PC-9 (cell line): ENCODE data around the gene KCNJ15. TPM values are rescaled to one million over a fixed set of nuclear protein-coding genes. Genes with fewer than 3 reads are reported as not detected.

Experiments
- BruUV-seq: library from RNA; stranded (reverse); fragments of 400-500 nt; replicated peaks from 2 replicates; lab custom pipeline; 2021; lab: Mats Ljungman, UMichigan
- CTCF ChIA-PET: fragments of 300-600 bp; sonication (Branson Sonifier 250); formaldehyde crosslinking; loops from one replicate; lab custom pipeline; 2022; ENCODE audit warnings: antibody characterized with exemption; lab: Charles Lee
- POLR2A ChIA-PET: fragments of 300-600 bp; sonication (Branson Sonifier 250); formaldehyde crosslinking; loops from one replicate; lab custom pipeline; 2022; ENCODE audit warnings: antibody characterized with exemption; ENCODE audit not compliant: unreplicated experiment; lab: Charles Lee
- DNase-seq, 2 experiments: peaks; one replicate each; pipeline versions ENCODE4 v3.0.0 to v3.0.0-alpha.2; 2015 to 2022; ENCODE audit warnings: mixed read lengths in 1 of 2
- H2AFZ ChIP-seq: fragments of 200-600 bp; sonication (generic); 2 replicates; pipeline ENCODE4 v1.8.1; 2017; ENCODE audit warnings: antibody characterized with exemption
- H3F3A ChIP-seq: fragments of 200-600 bp; sonication (generic); 2 replicates; pipeline ENCODE4 v1.8.1; 2017; ENCODE audit warnings: antibody characterized with exemption, mild to moderate bottlenecking, low read depth; ENCODE audit not compliant: insufficient read depth
- H3K27ac ChIP-seq: fragments of 200-600 bp; sonication (generic); 2 replicates; pipeline ENCODE4 v1.6.1; 2016; ENCODE audit warnings: mixed run types
- H3K27me3 ChIP-seq: fragments of 200-600 bp; sonication (generic); 2 replicates; pipeline ENCODE4 v1.6.1; 2016; ENCODE audit warnings: low read depth, mixed run types; ENCODE audit not compliant: insufficient read depth
- H3K36me3 ChIP-seq: fragments of 200-600 bp; sonication (generic); 2 replicates; pipeline ENCODE4 v1.6.1; 2016; ENCODE audit warnings: low read depth, mixed run types
- H3K4me1 ChIP-seq: fragments of 200-600 bp; sonication (generic); replicated peaks from 2 replicates; pipeline ENCODE4 v1.6.1; 2016; ENCODE audit warnings: mixed run types; ENCODE audit not compliant: insufficient read depth
- H3K4me2 ChIP-seq: fragments of 200-600 bp; sonication (generic); 2 replicates; pipeline ENCODE4 v1.6.1; 2017; ENCODE audit warnings: mixed run types
- H3K4me3 ChIP-seq: fragments of 200-600 bp; sonication (generic); 2 replicates; pipeline ENCODE4 v1.6.1; 2016; ENCODE audit warnings: mixed run types
- H3K79me2 ChIP-seq: fragments of 200-600 bp; sonication (generic); 2 replicates; pipeline ENCODE4 v1.6.1; 2017; ENCODE audit warnings: low read depth, mixed run types
- H3K9me2 ChIP-seq: fragments of 200-600 bp; sonication (generic); 2 replicates; pipeline ENCODE4 v1.8.1; 2017; ENCODE audit warnings: mild to moderate bottlenecking; ENCODE audit not compliant: insufficient read depth
- H3K9me3 ChIP-seq: fragments of 200-600 bp; sonication (generic); 2 replicates; pipeline ENCODE4 v1.8.1; 2016; ENCODE audit warnings: low read depth; ENCODE audit not compliant: insufficient read depth
- H4K20me1 ChIP-seq: fragments of 200-600 bp; sonication (generic); 2 replicates; pipeline ENCODE4 v1.8.1; 2017; ENCODE audit not compliant: insufficient read depth
- CTCF ChIP-seq: fragments of 200-600 bp; sonication (generic); conservative IDR thresholded peaks from 2 replicates; pipeline ENCODE4 v1.6.1; 2017; ENCODE audit warnings: mixed run types, antibody characterized with exemption, mild to moderate bottlenecking, moderate library complexity
- EZH2 ChIP-seq: fragments of 200-600 bp; sonication (generic); IDR thresholded peaks from 2 replicates; pipeline ENCODE4 v1.8.0; 2017; ENCODE audit warnings: antibody characterized with exemption, low read depth
- intact Hi-C: fragments of 100-400 bp; cut with micrococcal nuclease; formaldehyde crosslinking; loops from one replicate; pipeline ENCODE4 v1.10.0; 2022; ENCODE audit not compliant: unreplicated experiment
- total RNA-seq: library from RNA; stranded (reverse); gene quantifications from 2 replicates; pipeline ENCODE4 v1.2.3, GENCODE V29; 2021

Gene KCNJ15
- total RNA-seq, 1 experiment from 2014 or later, result not detected

DNA sequence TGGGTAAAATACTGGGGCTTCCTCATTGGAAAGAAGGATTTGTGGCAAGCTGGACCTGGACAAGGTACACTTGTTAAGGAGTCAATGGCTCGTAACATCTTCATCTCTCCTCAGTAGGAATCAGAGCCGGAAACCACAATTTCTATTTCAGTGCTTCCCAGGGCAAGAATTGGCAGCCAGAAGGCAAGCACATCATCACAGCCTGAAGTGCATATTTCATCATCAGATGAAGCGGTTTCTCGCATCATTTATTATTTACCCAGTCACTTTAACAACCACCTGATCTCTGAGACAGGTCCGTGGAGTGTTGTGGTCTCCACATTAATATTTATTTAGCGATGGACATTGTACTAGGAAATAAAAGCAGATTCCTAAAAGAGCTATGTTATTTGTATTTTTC, 55.0 kb downstream of the KCNJ15 start:
- Histone ChIP-seq H3K36me3 (no peaks in the 10 kb centered on the region), H3K4me2 (no peak overlapping the region), H3K4me1 (no peaks in the 10 kb centered on the region), H3K9me2 (no peaks in the 10 kb centered on the region), H3K79me2 (no peaks in the 10 kb centered on the region), H3K9me3 (no peaks in the 10 kb centered on the region), H3F3A (no peaks in the 10 kb centered on the region), H4K20me1 (no peaks in the 10 kb centered on the region), H3K27me3 (peaks cover 24% of the 10 kb centered on the region; the same call in 1 of the 2 replicates), H3K27ac (no peak overlapping the region), H2AFZ (no peak overlapping the region), H3K4me3 (no peak overlapping the region)
- intact Hi-C loops, result no loop called here
- TF ChIP-seq CTCF, result no peak
- TF ChIP-seq EZH2, result no peak
- ChIA-PET CTCF (no interaction called here), POLR2A (no interaction called here)
- no TSS peak for BruUV-seq
- DNase-seq, result no peak

DNA sequence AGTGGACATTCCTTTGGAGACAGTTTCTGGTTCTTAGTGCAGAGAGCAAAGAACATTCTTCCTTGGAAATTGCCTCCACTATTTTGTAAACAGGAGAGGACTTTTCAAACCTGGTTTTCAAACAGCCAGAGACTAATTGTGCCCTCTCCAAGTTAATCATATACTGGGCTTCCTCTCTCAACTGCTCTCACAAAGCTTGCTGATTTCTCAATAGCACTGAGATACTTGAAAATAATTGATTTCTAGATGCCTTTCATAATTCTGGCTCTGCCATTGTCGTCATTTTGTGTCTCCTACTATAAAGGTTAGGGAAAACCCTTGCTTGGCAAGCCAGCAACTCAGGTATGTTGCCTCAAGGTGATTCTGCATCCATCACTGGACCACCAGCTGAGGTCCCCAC, 56.0 kb downstream of the KCNJ15 start:
- Histone ChIP-seq H3K4me2 (no peak overlapping the region), H2AFZ (no peak overlapping the region), H4K20me1 (no peaks in the 10 kb centered on the region), H3K27ac (no peak overlapping the region), H3K4me3 (no peak overlapping the region), H3F3A (no peaks in the 10 kb centered on the region), H3K9me2 (no peaks in the 10 kb centered on the region), H3K36me3 (no peaks in the 10 kb centered on the region), H3K4me1 (no peaks in the 10 kb centered on the region), H3K79me2 (no peaks in the 10 kb centered on the region), H3K27me3 (peaks cover 24% of the 10 kb centered on the region; the same call in 1 of the 2 replicates), H3K9me3 (no peaks in the 10 kb centered on the region)
- TF ChIP-seq EZH2, result no peak
- no peak for TF ChIP-seq CTCF
- ChIA-PET POLR2A (no interaction called here), CTCF (no interaction called here)
- DNase-seq, result no peak
- intact Hi-C loops, result no loop called here
- no TSS peak for BruUV-seq

- BruUV-seq, result no TSS peak
- ChIA-PET CTCF (no interaction called here), POLR2A (interaction anchor here (0.5 kb wide), 1 partner anchor 377 kb away, joined by 3 read pairs; no protein-coding TSS in a partner anchor)
- no peaks in the 10 kb centered on the region for H3K9me3 ChIP-seq
- H3K4me3 ChIP-seq, result no peak overlapping the region
- no peak overlapping the region for H2AFZ ChIP-seq
- TF ChIP-seq EZH2 (no peak), CTCF (no peak)
- H3K27ac ChIP-seq, result no peak overlapping the region
- no peak overlapping the region for H3K4me2 ChIP-seq
- no peaks in the 10 kb centered on the region for H3K36me3 ChIP-seq
- no peak for DNase-seq
- no peaks in the 10 kb centered on the region for H4K20me1 ChIP-seq
- intact Hi-C loops, result no loop called here
- no peaks in the 10 kb centered on the region for H3K9me2 ChIP-seq
- H3K4me1 ChIP-seq, result no peaks in the 10 kb centered on the region
- H3K79me2 ChIP-seq, result no peaks in the 10 kb centered on the region
- H3K27me3 ChIP-seq, result peaks cover 24% of the 10 kb centered on the region; the same call in 1 of the 2 replicates
- no peaks in the 10 kb centered on the region for H3F3A ChIP-seq
These were observed 57.8 kb downstream of the KCNJ15 start for GRCh38 chr21:38314558-38314957.
